Mesendoderm (in vitro differentiated cells): ENCODE data around the gene ATP2C2.

Experiments used
- DNase-seq: peaks from one replicate; pipeline ENCODE4 v3.0.0; 2013
- H2AK5ac ChIP-seq: 2 replicates; pipeline ENCODE4 v1.6.1; 2013; ENCODE audit warnings: low read length, inconsistent platforms
- H2BK120ac ChIP-seq: 2 replicates; pipeline ENCODE4 v1.6.1; 2013; ENCODE audit warnings: low read depth, mild to moderate bottlenecking, low read length, moderate library complexity, mixed read lengths
- H2BK15ac ChIP-seq: replicated peaks from 2 replicates; pipeline ENCODE4 v1.6.1; 2013; ENCODE audit warnings: low read depth, mild to moderate bottlenecking, moderate library complexity
- H2BK5ac ChIP-seq: 2 replicates; pipeline ENCODE4 v1.6.1; 2013; ENCODE audit warnings: low read length, inconsistent platforms
- H3K18ac ChIP-seq: 2 replicates; pipeline ENCODE4 v1.6.1; 2013; ENCODE audit warnings: mild to moderate bottlenecking, low read length, mixed read lengths
- H3K23ac ChIP-seq: one replicate; pipeline ENCODE4 v1.6.1; 2013; ENCODE audit warnings: low read length
- H3K27ac ChIP-seq: 2 replicates; pipeline ENCODE4 v1.5.1; 2013; ENCODE audit warnings: low read depth, mild to moderate bottlenecking, inconsistent platforms, low read length, moderate library complexity
- H3K27me3 ChIP-seq: 2 replicates; pipeline ENCODE4 v1.6.1; 2013; ENCODE audit warnings: low read length, control low read depth, mild to moderate bottlenecking, inconsistent platforms; ENCODE audit not compliant: insufficient read depth, poor library complexity
- H3K36me3 ChIP-seq: 2 replicates; pipeline ENCODE4 v1.6.1; 2013; ENCODE audit warnings: low read length, inconsistent platforms; ENCODE audit not compliant: control insufficient read depth, insufficient read depth
- H3K4ac ChIP-seq: one replicate; pipeline ENCODE4 v1.6.1; 2013; ENCODE audit warnings: low read depth, mild to moderate bottlenecking, low read length, moderate library complexity
- H3K4me1 ChIP-seq: 2 replicates; pipeline ENCODE4 v1.6.1; 2013; ENCODE audit warnings: low read depth, low read length, inconsistent platforms; ENCODE audit not compliant: control insufficient read depth
- H3K4me2 ChIP-seq: 2 replicates; pipeline ENCODE4 v1.6.1; 2013; ENCODE audit warnings: low read length
- H3K4me3 ChIP-seq: 2 replicates; pipeline ENCODE4 v1.5.1; 2013; ENCODE audit warnings: mild to moderate bottlenecking, low read length
- H3K56ac ChIP-seq: one replicate; pipeline ENCODE4 v1.6.1; 2013; ENCODE audit warnings: low read length
- H3K79me1 ChIP-seq: 2 replicates; pipeline ENCODE4 v1.6.1; 2013; ENCODE audit warnings: low read length, inconsistent platforms
- H3K79me2 ChIP-seq: 2 replicates; pipeline ENCODE4 v1.6.1; 2013; ENCODE audit warnings: mild to moderate bottlenecking, low read length; ENCODE audit not compliant: control insufficient read depth, insufficient read depth
- H3K9ac ChIP-seq: 2 replicates; pipeline ENCODE4 v1.6.1; 2013; ENCODE audit warnings: low read length, inconsistent platforms
- H4K5ac ChIP-seq: one replicate; pipeline ENCODE4 v1.6.1; 2013; ENCODE audit warnings: low read length
- H4K8ac ChIP-seq: one replicate; pipeline ENCODE4 v1.6.1; 2013; ENCODE audit warnings: low read depth, mild to moderate bottlenecking, control low read depth, low read length, moderate library complexity
- WGBS: extraction: QIAGEN DNeasy Blood & Tissue Kit; methylation state at CpG from one replicate; pipeline ENCODE4 v1.1.7; 2013; ENCODE audit warnings: low lambda C conversion rate, missing lambda C conversion rate; ENCODE audit not compliant: insufficient coverage; ENCODE audit errors: extremely low coverage; 5-methylcytosine and 5-hydroxymethylcytosine counted together

ATP2C2 gene

GRCh38 chr16:84478172-84478947 lies 110.0 kb downstream of the ATP2C2 start:
- no peak overlapping the region for H2BK120ac ChIP-seq
- no peak overlapping the region for H3K4me3 ChIP-seq
- no peak for DNase-seq
- no peak overlapping the region for H4K5ac ChIP-seq
- no peak overlapping the region for H3K4me2 ChIP-seq
- H3K23ac ChIP-seq, result no peak overlapping the region
- no peak overlapping the region for H3K27ac ChIP-seq
- no peaks in the 10 kb centered on the region for H3K4me1 ChIP-seq
- H3K27me3 ChIP-seq, result no peaks in the 10 kb centered on the region
- H4K8ac ChIP-seq, result no peak overlapping the region
- no CpG with 5 or more reads among the region's 13 CpGs for WGBS
- H3K9ac ChIP-seq, result no peak overlapping the region
- H3K79me1 ChIP-seq, result no peaks in the 10 kb centered on the region
- H3K79me2 ChIP-seq, result no peaks in the 10 kb centered on the region
- no peak overlapping the region for H2BK5ac ChIP-seq
- H3K4ac ChIP-seq, result no peak overlapping the region
- H3K18ac ChIP-seq, result no peak overlapping the region
- H2BK15ac ChIP-seq, result no peak overlapping the region
- no peak overlapping the region for H2AK5ac ChIP-seq
- H3K56ac ChIP-seq, result no peak overlapping the region
- no peaks in the 10 kb centered on the region for H3K36me3 ChIP-seq

GRCh38 chr16:84479716-84480450 lies 111.5 kb downstream of the ATP2C2 start:
- H3K23ac ChIP-seq, result no peak overlapping the region
- H3K4ac ChIP-seq, result no peak overlapping the region
- no peak overlapping the region for H2BK15ac ChIP-seq
- H3K36me3 ChIP-seq, result no peaks in the 10 kb centered on the region
- H2BK120ac ChIP-seq, result no peak overlapping the region
- no peak overlapping the region for H3K56ac ChIP-seq
- no peak overlapping the region for H3K4me3 ChIP-seq
- H4K8ac ChIP-seq, result no peak overlapping the region
- H4K5ac ChIP-seq, result no peak overlapping the region
- no peaks in the 10 kb centered on the region for H3K79me1 ChIP-seq
- H3K79me2 ChIP-seq, result no peaks in the 10 kb centered on the region
- DNase-seq, result no peak
- no peaks in the 10 kb centered on the region for H3K27me3 ChIP-seq
- no peaks in the 10 kb centered on the region for H3K4me1 ChIP-seq
- no peak overlapping the region for H3K9ac ChIP-seq
- WGBS, result no CpG with 5 or more reads among the region's 16 CpGs
- no peak overlapping the region for H2AK5ac ChIP-seq
- no peak overlapping the region for H3K4me2 ChIP-seq
- no peak overlapping the region for H3K18ac ChIP-seq
- no peak overlapping the region for H3K27ac ChIP-seq
- H2BK5ac ChIP-seq, result no peak overlapping the region

DNA sequence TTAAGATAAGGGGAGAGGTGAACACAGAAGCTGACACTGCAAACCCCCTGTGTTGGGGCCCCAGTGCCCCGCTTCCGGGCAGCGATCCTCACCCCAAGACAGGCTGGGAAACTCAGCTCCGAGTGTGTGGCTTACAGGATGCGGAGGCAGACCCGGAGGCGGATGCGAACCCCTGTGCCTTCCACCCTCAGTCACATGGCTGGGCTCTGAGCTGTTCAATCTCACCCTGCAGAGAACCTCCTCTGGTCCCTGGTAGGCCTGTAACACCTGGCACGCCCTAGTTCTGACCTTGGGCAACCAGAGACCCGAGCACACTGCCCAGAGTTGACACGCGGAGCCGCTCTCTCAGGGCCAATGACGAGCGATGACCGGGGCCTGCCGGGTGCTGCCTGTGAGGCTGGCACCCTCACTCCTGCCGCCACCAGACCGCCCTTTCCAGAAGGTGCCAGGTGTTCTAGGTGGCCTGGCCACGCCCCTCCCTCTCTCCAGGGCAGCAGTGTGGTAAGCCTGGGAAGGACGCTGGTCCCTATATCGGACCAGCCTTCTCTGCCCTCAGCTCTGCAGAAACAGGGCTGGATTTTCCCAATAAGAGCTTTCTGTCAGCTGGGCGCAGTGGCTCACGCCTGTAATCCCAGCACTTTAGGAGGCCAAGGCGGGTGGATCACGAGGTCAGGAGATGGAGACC lies 112.9 kb downstream of the ATP2C2 start:
- H3K27ac ChIP-seq, result no peak overlapping the region
- H4K5ac ChIP-seq, result no peak overlapping the region
- no peak overlapping the region for H3K4me3 ChIP-seq
- H2BK120ac ChIP-seq, result no peak overlapping the region
- no peaks in the 10 kb centered on the region for H3K4me1 ChIP-seq
- no peak overlapping the region for H3K18ac ChIP-seq
- H2AK5ac ChIP-seq, result no peak overlapping the region
- H3K56ac ChIP-seq, result no peak overlapping the region
- H3K36me3 ChIP-seq, result no peaks in the 10 kb centered on the region
- H3K23ac ChIP-seq, result no peak overlapping the region
- no peak overlapping the region for H3K4ac ChIP-seq
- no peak overlapping the region for H4K8ac ChIP-seq
- no CpG with 5 or more reads among the region's 26 CpGs for WGBS
- no peaks in the 10 kb centered on the region for H3K27me3 ChIP-seq
- DNase-seq, result no peak
- H3K79me1 ChIP-seq, result no peaks in the 10 kb centered on the region
- no peak overlapping the region for H3K9ac ChIP-seq
- H3K79me2 ChIP-seq, result no peaks in the 10 kb centered on the region
- H2BK15ac ChIP-seq, result no peak overlapping the region
- no peak overlapping the region for H3K4me2 ChIP-seq
- H2BK5ac ChIP-seq, result no peak overlapping the region

- DNase-seq, result no peak
- no peak overlapping the region for H3K18ac ChIP-seq
- no peak overlapping the region for H2AK5ac ChIP-seq
Observed at GRCh38 chr16:84482001-84482891, 113.9 kb downstream of the ATP2C2 start.

DNA sequence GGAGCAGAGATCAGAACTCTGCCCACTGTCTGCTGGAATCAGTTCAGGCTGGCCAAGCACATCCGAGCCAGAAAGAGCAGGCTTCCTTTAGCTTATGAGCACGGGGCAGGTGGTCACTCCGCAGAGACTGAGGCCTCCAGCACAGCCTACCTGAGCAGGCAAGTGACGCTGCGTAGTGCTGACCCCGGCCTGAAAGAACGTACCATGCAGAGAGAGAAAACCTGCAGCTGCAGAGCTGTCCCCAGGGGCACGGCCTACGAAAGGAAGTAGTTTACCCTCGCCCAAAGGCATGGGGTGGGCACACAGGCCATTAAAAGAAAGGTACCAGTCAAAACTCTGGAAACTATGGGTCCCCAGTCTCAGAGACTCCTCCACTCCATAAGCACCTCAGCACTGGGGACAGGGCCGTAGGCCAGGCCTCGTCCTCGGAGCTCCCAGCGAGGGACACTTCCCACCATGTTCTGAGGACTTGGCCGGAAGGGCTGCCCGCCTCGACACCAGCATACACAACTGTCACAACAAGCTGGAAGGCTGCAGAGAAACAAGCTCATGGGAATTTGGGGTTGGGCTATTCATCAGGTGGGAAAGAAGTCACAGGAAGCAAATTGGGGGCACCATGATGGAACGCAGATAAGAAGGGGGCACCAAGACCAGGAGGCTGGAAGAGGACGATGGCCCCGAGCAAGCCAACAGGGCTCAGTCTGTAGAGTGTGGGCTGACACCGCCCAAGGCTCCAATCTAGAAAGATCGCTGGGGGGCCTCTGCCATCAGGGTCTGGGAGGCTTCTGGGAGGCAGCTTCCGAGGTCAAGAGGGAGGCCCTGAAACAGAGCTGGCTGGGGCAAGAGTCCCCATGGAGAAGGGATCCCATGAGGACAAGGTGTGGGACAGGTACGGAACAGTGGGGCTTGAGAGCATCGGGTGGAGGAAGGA lies 114.9 kb downstream of the ATP2C2 start:
- Histone ChIP-seq H3K4me3 (no peak overlapping the region), H3K18ac (no peak overlapping the region)
- no peak for DNase-seq

More at GRCh38 chr16:84482001-84482891, 113.9 kb downstream of the ATP2C2 start:
- no peak overlapping the region for H3K9ac ChIP-seq
- H3K27me3 ChIP-seq, result no peaks in the 10 kb centered on the region
- no peak overlapping the region for H3K4me3 ChIP-seq
- H2BK120ac ChIP-seq, result no peak overlapping the region
- no peak overlapping the region for H2BK5ac ChIP-seq
- no peak overlapping the region for H4K5ac ChIP-seq
- H3K36me3 ChIP-seq, result no peaks in the 10 kb centered on the region
- no CpG with 5 or more reads among the region's 33 CpGs for WGBS
- no peak overlapping the region for H4K8ac ChIP-seq
- H3K4me1 ChIP-seq, result no peaks in the 10 kb centered on the region
- no peak overlapping the region for H3K4ac ChIP-seq
- no peak overlapping the region for H3K23ac ChIP-seq
- H3K27ac ChIP-seq, result no peak overlapping the region
- no peaks in the 10 kb centered on the region for H3K79me2 ChIP-seq
- H3K56ac ChIP-seq, result no peak overlapping the region
- H3K4me2 ChIP-seq, result no peak overlapping the region
- no peaks in the 10 kb centered on the region for H3K79me1 ChIP-seq
- no peak overlapping the region for H2BK15ac ChIP-seq

More for the DNA sequence above, 114.9 kb downstream of the ATP2C2 start:
- Histone ChIP-seq H4K8ac (no peak overlapping the region), H2BK120ac (no peak overlapping the region), H4K5ac (no peak overlapping the region), H2BK5ac (no peak overlapping the region), H3K9ac (no peak overlapping the region), H3K27ac (no peak overlapping the region), H3K56ac (no peak overlapping the region), H2AK5ac (no peak overlapping the region), H3K4me1 (no peaks in the 10 kb centered on the region), H3K79me2 (no peaks in the 10 kb centered on the region), H3K36me3 (no peaks in the 10 kb centered on the region), H3K4ac (no peak overlapping the region), H3K23ac (no peak overlapping the region), H2BK15ac (no peak overlapping the region), H3K27me3 (no peaks in the 10 kb centered on the region), H3K4me2 (no peak overlapping the region), H3K79me1 (no peaks in the 10 kb centered on the region)
- no CpG with 5 or more reads among the region's 25 CpGs for WGBS
